ENCODE measurements around the gene UNC5B.

GRCh38 chr10:71236822-71237682 is 24.7 kb downstream of the UNC5B start:
- TF ChIP-seq EZH2 (IDR thresholded peaks at IDR 0.05; ENCODE audit: insufficient read depth, poor library complexity, severe bottlenecking) (no peak), EZH2phosphoT487 (IDR thresholded peaks at IDR 0.05; ENCODE audit: insufficient read depth, low read depth) (no peak)
